ENCODE measurements around the gene PPP1R2C.
A peak's percentile ranks its signal among the peaks of the same experiment; 100 is the strongest.

PPP1R2C gene

DNA sequence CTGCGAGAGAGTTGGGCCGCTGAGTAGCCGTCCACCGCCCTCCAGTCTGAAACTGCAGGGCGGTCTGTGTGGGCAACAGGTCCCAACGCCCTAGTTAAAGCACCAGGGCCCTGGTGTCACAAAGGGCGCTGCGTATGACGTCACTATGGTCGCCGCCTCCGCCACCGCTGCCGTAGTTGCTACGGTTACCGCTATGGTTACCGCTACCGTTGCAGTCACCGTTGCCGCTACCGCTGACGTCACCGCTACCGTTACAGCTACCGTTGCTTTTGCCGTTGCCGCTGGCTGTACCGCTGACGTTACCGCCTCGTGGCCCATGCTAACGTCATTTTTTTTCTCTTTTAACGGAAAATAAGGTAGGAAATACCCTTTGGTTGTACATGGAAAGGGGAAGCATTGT, at the start of gene PPP1R2C:
Gene PPP1R2C, minus strand, starts transcription at position 68 of the 400 bp plus-strand sequence. CDS start 84 bp downstream, outside the sequence.
- DNase-seq (ENCODE audit: low read depth in 2 of 2): peak in 1 of 2 donors; percentile 13

DNA sequence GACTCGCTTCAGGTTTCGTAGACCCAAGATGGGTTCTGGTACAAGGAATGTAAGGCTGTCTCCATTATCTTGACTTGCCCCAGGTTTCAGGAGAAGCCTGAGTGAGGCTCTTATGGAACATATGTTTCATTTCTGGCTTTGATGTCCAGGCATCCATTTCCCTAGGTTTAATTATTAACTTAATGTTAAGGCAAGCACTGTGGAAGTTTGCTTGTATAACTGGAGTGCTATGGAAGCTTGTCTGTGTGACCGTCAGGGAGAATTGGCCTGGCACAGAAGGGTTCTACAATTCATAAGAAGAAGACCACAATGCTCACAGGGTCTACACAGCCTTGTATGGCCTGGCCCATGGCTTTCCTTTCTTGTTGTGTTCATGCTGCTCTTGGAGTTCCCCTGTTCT, 47.2 kb upstream of the PPP1R2C start:
- DNase-seq (ENCODE audit: low read depth in 2 of 2): no peak

DNA sequence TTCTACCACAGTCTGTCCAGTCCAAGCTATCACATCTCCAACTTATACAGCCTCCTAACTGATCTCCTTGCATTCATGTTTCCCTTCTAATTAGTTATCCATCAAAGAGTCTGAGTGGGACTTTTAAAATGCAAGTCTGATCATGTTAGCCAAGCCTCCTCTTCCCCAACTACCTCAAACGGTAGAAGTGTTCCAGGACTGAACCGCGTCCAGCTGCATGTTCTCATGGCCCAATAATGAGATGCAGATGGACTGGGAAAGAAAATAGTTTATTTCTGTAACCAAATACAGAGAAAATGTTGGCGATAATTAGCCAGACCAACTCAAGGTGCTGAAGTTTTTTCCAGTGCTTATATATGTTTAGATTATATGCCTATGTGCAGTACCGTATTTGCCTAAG, 46.6 kb upstream of the PPP1R2C start:
- DNase-seq (ENCODE audit: low read depth in 2 of 2): no peak

DNA sequence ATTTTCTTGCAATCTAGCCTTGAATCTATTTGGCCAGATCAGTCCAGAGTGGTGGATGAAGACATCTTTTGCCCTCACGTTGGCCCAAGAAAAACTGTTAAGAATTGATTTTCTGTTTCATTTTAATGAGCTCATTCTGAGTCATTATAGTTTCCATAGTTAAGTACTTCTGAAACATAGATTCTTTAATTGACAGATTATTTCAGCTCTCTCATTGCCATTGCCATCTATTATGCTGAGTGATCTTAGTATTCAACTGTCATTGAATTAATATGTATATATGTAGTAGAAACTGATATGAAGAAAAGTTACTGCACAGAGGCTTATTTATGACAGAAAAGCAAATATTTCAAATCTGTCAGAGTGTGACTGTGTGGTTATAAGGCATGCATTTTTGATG, 45.5 kb upstream of the PPP1R2C start:
- no peak for DNase-seq (ENCODE audit: low read depth in 2 of 2)

DNA sequence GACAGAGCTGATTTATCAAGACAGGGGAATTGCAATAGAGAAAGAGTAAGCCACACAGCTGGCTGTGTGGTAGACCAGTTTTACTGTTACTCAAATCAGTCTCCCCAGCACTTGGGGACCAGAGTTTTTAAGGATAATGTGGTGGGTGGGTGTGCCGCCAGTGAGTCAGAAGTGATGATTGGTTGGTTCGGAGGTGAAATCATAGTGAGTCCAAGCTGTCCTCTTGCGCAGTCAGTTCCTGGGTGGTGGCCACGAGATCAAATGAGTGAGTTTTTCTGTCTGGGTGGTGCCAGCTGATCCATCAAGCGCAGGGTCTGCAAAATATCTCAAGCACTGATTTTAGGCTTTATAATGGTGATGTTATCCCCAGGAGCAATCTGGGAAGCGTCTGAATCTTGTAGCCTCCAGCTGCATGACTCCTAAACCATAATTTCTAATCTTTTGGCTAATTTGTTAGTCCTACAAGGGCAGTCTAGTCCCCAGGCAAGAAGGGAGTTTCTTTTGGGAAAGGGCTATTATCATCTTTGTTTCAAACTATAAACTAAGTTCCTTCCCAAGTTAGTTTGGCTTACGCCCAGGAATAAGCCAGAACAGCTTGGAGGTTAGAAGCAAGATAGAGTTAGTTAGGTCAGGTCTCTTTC, 44.0 kb upstream of the PPP1R2C start:
- no peak for DNase-seq (ENCODE audit: low read depth in 2 of 2)

DNA sequence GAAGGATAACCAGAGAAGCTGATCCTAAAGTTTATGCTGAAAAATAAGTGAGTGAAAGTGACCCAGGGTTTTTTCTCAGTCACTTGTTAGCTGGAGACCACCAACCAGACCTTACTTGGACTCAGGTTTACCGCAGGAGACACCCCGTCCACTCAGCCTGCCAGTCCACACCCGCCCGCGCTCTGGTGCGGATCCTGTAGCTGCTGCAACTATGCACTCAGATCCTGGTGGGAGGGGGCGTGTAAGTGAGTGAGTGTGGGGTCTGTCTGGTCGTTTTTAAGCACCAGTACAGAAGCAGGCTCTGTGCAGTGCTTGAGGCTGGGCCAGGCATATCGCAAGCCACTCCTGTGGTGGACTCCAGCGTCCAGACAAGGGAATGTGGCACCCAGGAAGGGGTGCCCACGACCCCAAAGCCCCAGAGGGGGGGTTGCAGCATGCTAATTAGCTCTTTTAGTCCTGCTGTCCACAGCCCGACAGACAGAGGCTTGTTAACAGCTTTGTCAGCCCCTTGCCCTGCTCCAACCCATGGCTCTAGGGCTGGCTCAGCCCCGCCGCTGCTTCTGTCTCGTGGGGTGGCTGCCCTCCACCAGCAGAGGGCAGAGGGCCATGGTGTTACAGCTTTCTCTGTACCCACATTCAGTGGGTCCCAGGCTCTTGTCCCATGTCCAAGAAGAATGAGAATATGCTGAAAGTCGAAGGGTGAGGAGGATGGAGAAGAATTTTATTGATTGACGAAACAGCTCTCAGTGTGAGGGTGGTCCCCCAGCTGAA, 40.4 kb upstream of the PPP1R2C start:
- DNase-seq (ENCODE audit: low read depth in 2 of 2): no peak

DNA sequence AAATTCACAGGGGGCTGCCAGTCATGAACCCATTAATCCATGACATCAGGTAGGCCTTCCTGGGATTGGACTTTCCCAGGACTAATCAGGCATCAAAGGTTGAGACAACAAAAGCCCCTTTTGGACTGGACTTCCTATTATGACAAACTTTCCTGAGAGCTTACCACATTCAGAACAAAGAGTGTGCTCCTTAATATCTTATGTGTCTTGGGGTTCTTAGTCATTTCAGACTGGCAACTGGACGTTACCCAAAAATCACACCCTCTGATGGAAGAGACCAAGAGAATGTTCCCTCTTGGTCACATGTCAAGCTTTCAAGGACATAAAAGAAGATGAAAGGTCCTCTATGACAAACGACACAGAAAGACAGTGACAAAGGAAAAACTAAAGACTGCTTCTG, 31.6 kb upstream of the PPP1R2C start:
- DNase-seq (ENCODE audit: low read depth in 2 of 2): no peak

DNA sequence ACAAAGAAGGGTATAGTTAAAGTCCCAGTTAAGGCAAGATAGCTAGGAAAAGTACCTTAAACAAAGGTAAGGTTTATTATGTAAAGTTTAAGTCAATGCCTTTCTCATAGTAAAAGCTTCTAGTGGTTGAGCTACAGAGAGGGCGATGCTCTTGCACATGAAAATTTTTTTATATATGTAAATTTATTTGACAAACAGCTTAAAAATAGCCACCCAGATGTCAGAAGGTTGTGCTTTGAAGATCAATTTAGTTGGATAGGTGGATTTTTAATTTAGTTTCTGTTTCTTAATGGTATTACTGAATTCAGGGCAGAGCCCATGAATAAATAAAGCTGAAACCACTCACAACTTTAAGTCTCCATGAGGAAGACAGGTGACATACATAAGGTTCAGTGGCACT, 29.4 kb upstream of the PPP1R2C start:
- no peak for DNase-seq (ENCODE audit: low read depth in 2 of 2)

DNA sequence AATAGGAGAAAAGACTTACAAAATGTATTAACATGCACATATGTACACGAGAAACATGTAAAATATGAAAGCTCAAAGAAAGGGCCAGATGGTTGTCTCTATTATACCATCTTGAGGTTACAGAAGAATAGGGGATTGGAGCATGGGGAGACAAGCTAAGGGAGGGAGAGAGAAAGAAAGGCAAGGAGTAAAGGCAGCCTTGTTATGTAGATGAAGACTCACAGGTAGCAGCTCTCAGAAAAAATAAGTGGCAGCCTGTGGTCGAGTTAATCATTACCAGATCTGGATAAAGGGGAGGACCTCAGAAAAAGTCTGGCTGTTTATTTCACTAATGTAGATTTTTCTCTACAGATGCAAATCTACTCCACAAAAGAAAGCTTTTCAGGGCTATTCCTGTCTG, 26.6 kb upstream of the PPP1R2C start:
- DNase-seq (ENCODE audit: low read depth in 2 of 2): no peak

DNA sequence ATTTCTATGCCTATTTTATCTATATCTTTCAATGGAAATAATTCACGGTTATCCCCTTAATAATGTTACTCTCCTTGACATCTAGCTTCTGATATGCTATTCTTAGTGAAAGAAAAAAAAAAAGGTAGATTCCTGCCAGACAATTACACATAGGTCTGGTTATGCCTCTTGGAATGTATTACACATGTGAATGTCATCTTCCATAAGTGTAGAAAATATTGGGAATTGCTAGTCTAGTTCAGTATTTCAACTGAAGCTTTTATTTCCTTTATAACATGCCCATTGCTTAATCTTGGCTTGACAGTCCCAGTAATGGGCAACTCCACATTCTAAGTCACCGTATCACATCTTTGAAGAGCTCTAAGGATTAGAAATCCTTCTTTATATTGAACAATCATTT, 25.4 kb upstream of the PPP1R2C start:
- no peak for DNase-seq (ENCODE audit: low read depth in 2 of 2)

DNA sequence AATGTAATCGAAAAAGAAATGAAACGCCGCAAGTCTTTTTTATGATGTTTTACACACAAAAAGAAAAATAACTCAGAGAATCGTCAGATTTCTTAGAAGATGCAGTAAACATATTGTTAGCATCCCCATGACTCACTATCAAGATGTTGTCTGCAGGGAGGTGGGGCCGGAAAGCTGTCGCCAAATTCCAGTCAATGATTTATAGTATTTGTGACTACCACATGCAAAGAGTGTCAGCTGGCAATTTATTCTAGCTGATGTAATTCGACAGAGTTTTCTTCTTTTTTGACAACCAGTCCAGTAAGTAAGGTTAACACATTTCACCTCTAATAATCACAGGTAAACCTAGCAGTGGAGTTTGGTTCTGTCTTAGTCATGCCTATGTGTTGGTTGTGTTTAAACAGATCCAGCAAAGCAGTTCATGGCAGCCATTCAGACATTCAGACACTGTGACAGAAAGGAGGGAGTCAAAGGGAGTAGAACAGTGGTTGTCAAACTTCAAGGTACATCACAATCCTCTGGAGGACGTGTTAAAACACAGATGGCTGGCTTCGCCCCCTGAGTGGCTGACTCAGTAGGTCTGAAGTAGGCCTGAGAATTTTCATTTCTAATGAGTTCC, 19.8 kb upstream of the PPP1R2C start:
- no peak for DNase-seq (ENCODE audit: low read depth in 2 of 2)

DNA sequence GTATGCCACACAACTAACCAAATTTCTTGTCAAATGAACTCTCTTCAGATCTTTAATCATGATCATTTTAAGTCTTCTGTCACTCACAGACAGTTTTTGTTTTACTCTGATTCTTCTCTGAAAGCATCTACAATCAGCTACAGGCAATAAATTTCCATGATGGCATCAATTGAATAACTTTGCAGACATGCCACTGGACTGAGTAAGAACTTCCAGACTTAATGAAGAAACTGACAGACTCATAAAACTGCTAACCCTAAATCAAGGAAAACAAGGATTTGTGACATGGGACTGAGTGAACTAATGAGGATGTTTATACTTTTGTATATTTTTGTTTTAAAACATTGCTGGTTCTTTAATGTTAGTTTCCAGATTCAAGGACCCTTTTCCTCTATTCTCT, 5.5 kb upstream of the PPP1R2C start:
- DNase-seq (ENCODE audit: low read depth in 2 of 2): no peak

DNA sequence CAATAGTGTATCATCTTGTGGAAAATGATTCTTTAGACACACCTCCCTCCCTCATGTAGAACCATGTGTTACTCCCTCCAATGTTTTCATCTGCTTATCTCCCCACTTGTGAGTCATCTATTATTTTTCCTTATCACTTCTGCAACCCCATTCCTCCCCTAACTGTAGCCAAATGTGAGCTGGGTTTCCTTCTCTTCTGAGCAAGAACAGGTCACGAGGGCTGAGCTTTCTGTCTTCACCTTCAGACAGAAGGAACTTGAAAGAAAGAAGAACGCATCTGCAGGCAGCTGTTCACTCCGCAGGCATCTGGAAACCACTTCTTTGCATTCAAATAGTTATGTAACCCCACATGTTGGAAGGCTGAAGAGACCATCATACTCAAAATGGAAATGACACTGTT, 1.8 kb downstream of the PPP1R2C start:
- DNase-seq (ENCODE audit: low read depth in 2 of 2): no peak

DNA sequence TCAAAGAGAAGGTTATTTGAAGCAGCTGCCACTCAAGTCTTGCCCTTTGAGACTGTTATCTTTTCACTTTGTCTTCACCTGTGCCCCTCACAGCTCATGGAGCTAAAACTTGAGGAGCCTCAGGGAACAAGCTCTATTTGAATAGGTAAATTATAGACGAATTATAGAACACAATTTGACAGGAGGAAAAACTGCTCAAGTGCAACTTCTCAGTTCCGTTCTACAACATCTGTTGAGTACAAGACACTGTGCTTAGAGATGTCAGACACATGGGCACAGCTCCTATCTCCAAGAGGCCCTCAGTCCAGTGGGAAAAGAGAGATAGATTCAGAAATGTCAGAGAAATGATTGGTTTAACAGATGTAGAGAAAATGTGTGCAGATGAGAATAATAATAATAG, 5.1 kb downstream of the PPP1R2C start:
- no peak for DNase-seq (ENCODE audit: low read depth in 2 of 2)

DNA sequence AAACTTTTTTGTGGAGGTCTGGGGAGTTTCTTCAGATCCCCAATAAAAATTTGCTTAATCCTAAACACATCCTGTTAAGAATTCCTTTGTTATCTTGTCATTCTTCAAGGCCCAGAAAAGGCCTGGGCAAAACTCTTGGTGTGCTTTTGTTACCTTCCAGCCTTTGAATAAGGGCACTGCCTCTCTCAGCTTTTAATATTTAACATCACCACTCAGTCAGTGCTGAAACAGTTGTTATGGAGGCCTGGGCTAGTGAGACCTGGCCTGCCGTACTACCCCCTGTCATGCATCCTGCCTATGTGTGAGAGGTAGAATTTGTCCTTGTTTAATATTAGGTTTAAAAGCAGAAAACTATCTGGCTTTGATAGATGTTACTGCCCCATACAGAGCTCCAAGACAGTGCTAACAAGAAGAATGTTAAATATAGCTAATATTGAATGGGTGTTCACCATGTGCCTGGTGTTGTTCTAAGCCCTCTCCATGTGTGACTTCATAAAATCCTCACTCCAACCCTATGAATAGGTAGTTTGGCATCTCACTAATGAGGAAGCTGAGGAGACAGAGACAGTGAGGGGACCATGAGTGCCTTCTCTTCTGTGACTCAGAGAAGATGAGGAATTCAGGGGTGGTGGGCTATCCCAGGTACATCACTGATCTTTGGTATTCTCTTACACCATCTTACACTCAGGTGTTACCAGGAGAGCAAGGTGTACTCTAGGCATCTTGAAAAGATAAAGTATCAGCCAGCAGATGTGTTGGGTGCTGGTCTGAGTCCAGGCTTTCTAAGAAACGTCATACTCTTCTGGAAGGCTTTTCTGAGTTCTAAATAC, 6.2 kb downstream of the PPP1R2C start:
- no peak for DNase-seq (ENCODE audit: low read depth in 2 of 2)

DNA sequence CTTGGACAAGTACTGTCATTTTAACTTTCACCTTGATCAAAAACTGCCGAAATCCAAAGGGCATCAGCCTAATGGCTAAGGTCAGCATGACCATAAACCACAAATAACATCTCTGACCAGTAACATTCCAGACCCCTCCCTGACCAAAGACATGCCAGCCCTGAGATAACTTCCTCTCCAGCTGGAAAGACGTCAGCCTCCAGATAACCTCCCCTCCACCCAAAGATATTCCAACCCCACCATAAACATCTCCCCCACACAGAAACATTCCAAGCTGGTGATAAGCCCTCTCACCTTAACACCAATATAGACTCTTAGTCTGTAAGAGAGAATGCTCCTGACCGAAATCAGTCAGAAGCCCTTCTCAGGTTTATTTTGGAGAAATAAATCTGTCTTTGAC, 7.4 kb downstream of the PPP1R2C start:
- no peak for DNase-seq (ENCODE audit: low read depth in 2 of 2)

DNA sequence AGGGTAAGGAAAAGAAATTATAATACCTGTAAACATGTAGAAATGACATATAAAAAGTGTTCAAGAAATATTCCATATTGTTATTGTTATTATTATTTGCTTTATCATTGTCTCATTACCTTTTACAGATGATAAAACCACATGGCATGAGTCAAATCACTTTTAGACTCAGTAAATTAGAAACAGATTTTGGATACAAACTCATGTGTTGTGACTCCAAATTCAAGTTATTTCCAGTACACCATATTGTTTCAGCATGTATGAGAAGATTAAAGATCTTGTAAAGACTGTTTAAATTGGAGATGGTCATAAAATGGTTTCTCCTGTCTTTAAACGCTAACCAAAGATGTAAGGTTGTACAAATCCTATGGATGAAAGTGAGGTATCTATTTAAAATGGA, 18.1 kb downstream of the PPP1R2C start:
- DNase-seq (ENCODE audit: low read depth in 2 of 2): no peak

DNA sequence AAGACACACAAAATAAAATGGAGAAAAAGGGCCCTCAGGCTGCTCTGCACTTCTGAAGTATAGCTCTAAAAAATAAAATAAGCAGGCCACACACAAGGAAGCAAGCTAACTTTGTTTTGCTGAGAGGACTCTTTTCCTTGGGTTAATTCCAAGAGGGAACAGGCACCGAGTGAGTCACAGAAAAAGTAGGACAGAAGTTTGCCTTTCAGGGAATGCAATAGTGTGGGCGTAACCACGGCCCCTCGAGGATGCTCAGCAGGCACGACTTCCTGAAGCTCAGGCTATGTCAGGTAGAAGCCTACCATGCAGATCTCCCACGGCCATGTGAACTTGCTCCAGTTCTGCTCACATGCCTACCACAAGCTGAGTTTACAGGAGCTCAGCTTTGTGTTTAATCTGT, 22.1 kb downstream of the PPP1R2C start:
- no peak for DNase-seq (ENCODE audit: low read depth in 2 of 2)

DNA sequence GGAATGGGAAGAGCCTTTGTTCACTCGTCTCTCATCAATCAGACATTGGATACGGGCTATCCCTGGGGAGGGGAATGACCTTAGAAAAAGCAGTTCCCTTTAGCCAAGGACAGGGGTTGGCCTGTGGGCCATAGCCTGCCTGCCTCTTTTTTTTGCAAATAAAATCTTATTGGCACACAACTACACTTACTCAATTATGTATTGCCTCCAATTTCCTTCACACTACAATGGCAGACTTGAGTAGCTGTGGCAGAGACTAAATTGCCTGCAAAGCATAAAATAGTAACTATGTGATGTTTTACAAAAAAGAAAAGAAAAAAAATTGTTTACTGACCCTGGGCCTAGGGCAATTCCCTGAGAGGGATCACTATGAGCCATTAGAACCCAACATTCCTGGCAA, 23.4 kb downstream of the PPP1R2C start:
- DNase-seq (ENCODE audit: low read depth in 2 of 2): no peak

DNA sequence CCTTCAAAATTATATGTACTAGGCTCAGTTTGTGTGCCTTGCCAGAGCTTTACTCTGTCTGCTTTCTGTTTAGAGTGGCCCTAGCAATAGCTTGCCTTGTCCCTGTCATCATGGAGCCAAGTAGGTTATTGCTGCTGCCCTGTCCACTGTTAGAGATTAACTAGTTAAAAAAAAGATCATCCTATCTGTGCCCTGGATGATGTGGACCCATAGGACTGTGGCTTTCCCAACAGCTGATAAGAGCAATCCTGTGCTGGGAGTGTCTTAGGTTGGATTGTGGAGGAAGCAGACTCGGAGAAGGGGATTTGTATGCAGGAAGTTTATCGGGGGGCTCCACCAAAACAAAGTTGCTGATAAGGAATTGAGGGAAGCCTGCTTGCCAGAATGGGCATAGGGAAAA, 23.8 kb downstream of the PPP1R2C start:
- no peak for DNase-seq (ENCODE audit: low read depth in 2 of 2)

DNA sequence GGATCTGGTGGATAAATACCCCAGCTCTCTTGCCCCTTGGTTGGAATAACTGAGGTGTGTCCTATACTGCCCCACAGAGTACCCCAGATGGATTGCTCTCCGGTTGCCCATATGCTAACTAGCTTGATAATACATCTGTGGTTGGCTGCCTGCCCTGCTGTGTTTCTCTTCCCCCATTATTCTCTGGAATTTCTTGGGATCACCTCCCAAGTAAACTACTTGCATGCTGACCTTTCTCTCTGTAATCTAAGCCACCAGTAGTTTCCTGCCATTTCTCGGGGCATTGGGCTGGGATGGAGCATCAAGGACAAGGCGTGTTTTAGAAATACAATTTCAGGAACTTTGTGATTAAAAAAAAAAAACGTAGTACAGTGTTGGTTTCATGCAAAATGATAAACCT, 25.2 kb downstream of the PPP1R2C start:
- DNase-seq (ENCODE audit: low read depth in 2 of 2): no peak

DNA sequence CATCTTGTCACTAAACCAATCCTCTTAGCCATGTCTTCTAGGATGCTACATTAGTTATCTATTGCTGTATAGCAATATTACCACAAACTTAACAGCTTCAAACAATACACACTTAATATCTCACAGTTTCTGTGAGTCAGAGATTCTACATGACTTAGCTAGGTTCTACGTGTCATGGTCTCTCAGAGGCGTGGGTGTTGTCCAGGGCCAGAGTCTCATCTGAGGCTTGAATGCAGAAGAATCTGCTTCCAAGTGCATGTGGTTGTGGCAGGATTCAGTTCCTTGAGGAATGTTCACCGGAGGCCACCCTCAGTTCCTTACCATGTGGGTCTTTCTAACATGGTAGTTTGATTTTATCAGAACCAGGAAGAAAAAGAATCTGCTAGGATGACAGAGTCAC, 26.4 kb downstream of the PPP1R2C start:
- DNase-seq (ENCODE audit: low read depth in 2 of 2): no peak
